ENCODE results near the gene GABRR2. TPM values are rescaled to one million over a fixed set of nuclear protein-coding genes. Genes with fewer than 3 reads are reported as not detected.

Gene GABRR2
- total and polyA plus RNA-seq, 10 of the 15 experiments (the other 5 are each of a cell fraction or from before 2014, with no cell fraction given), result 0.16 to 0.72 (median 0.32) TPM; not detected in 2

- TF ChIP-seq CEBPZ (IDR thresholded peaks at IDR 0.05; ENCODE audit: low read depth, low read length), result no peak
Measured at GRCh38 chr6:89222712-89223039, 92.4 kb downstream of the GABRR2 start (continued).

- no peaks in the 10 kb centered on the region for H3K36me3 ChIP-seq (ENCODE audit: control insufficient read depth in 2 of 2, insufficient read depth in 2 of 2, low read length in 1 of 2)
- H4K20me1 ChIP-seq (ENCODE audit: control insufficient read depth, insufficient read depth), result no peaks in the 10 kb centered on the region
- in situ Hi-C loops (cut with MboI), result no loop called here
- H3K27me3 ChIP-seq (replicated peaks in 1 of 2; ENCODE audit: control insufficient read depth in 2 of 2, insufficient read depth in 2 of 2, low read length in 1 of 2), result peaks cover 0 to 2% of the 10 kb centered on the region in 2 experiments; a peak in 1 of 4 replicates
- H3K27ac ChIP-seq (ENCODE audit: control insufficient read depth, insufficient read depth), result no peak overlapping the region
- no peak overlapping the region for H3K4me3 ChIP-seq
- POLR2A ChIA-PET, result no interaction called here
- FAIRE-seq, result no peak
- no peaks in the 10 kb centered on the region for H3K9me3 ChIP-seq (replicated peaks; ENCODE audit: control insufficient read depth, insufficient read depth, low read length)
- 20% methylated on average over 7 of the region's 7 CpGs for WGBS (ENCODE audit: insufficient coverage, insufficient replicate concordance, low lambda C conversion rate, missing lambda C conversion rate)
- SMC1A ChIA-PET (ENCODE audit: uncharacterized antibody, unreplicated experiment), result no interaction called here
- H2AFZ ChIP-seq (ENCODE audit: control insufficient read depth, low read depth, low read length), result no peak overlapping the region
- H3K4me2 ChIP-seq (ENCODE audit: control insufficient read depth, insufficient read depth), result no peak overlapping the region
- DNase-seq (ENCODE audit: low read depth, low spot score), result no peak
- TF ChIP-seq, protein P1, sequence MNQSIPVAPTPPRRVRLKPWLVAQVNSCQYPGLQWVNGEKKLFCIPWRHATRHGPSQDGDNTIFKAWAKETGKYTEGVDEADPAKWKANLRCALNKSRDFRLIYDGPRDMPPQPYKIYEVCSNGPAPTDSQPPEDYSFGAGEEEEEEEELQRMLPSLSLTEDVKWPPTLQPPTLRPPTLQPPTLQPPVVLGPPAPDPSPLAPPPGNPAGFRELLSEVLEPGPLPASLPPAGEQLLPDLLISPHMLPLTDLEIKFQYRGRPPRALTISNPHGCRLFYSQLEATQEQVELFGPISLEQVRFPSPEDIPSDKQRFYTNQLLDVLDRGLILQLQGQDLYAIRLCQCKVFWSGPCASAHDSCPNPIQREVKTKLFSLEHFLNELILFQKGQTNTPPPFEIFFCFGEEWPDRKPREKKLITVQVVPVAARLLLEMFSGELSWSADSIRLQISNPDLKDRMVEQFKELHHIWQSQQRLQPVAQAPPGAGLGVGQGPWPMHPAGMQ (IDR thresholded peaks at IDR 0.05; ENCODE audit: borderline replicate concordance), result no peak
- RAD21 ChIA-PET (ENCODE audit: unreplicated experiment), result interaction anchor here (0.5 kb wide), 1 partner anchor 129 kb away, joined by 3 read pairs; no protein-coding TSS in a partner anchor
- intact Hi-C loops (cut with micrococcal nuclease; ENCODE audit: unreplicated experiment), result no loop called here
- CTCF ChIA-PET, result no interaction called here
- no peaks in the 10 kb centered on the region for H3K4me1 ChIP-seq (ENCODE audit: control insufficient read depth, insufficient read depth, low read length)
- BruUV-seq (replicated peaks), result no TSS peak
- ATAC-seq, result no peak
- no peaks in the 10 kb centered on the region for H3K79me2 ChIP-seq (ENCODE audit: control insufficient read depth, insufficient read depth, low read length)
- H3K9ac ChIP-seq (ENCODE audit: control insufficient read depth, insufficient read depth, low read length), result no peak overlapping the region
Measured at GRCh38 chr6:89221971-89222711, 93.0 kb downstream of the GABRR2 start.
